Keratinocyte (primary cell): ENCODE results near the gene CFAP206.

ENCODE experiments used
- EZH2 ChIP-seq: IDR thresholded peaks from one replicate; pipeline ENCODE4 v1.6.1; 2012; ENCODE audit warnings: inconsistent platforms, mild to moderate bottlenecking, low read length, moderate library complexity
- TF ChIP-seq, protein P1 (sequence below), 3 experiments: IDR thresholded peaks in 1 of 3; conservative IDR thresholded peaks in 1 of 3; optimal IDR thresholded peaks in 1 of 3; 2 replicates in 2 of 3; 3 replicates in 1 of 3; pipeline versions ENCODE3 to v1.5.1; 2011; ENCODE audit warnings: low read length in 3 of 3, mild to moderate bottlenecking in 3 of 3, moderate library complexity in 2 of 3, control low read depth in 1 of 3, inconsistent platforms in 1 of 3; ENCODE audit not compliant: insufficient read depth in 2 of 3; ENCODE audit errors: extremely low read depth in 1 of 3

DNA sequence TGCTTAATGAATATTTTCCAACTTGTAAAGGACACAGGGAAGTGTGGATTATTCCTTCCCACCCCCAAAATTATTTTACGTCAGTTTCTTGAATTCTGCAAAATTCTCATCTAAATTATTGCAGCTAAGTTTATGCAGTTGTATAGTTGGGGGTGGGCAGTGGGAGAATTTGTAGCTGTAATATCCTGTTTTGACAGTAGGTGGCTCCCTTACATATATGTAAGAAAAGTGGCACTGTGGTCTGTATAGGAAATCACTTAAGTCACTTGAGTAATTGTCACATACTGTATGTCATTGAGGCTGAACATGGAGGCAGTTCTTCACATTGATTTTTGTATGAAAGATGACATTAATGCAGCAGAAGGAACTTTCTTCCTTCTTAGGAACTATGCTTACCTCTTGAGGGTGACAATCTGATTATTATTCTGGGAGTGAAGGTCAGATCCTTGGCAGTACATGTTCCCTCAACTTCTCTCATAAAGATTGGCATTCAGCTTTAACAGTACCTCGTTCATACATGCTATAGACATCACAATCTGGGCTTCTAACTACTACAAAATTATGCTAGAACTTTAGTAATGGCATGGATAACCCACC is 14.6 kb upstream of the CFAP206 start:
- TF ChIP-seq EZH2: no peak
- TF ChIP-seq, protein P1, sequence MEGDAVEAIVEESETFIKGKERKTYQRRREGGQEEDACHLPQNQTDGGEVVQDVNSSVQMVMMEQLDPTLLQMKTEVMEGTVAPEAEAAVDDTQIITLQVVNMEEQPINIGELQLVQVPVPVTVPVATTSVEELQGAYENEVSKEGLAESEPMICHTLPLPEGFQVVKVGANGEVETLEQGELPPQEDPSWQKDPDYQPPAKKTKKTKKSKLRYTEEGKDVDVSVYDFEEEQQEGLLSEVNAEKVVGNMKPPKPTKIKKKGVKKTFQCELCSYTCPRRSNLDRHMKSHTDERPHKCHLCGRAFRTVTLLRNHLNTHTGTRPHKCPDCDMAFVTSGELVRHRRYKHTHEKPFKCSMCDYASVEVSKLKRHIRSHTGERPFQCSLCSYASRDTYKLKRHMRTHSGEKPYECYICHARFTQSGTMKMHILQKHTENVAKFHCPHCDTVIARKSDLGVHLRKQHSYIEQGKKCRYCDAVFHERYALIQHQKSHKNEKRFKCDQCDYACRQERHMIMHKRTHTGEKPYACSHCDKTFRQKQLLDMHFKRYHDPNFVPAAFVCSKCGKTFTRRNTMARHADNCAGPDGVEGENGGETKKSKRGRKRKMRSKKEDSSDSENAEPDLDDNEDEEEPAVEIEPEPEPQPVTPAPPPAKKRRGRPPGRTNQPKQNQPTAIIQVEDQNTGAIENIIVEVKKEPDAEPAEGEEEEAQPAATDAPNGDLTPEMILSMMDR (optimal IDR thresholded peaks at IDR 0.05 in 1 of 3, IDR thresholded peaks at IDR 0.05 in 1 of 3, conservative IDR thresholded peaks at IDR 0.05 in 1 of 3; ENCODE audit: extremely low read depth in 1 of 3, insufficient read depth in 2 of 3, low read length in 3 of 3): peak in 2 of 3 experiments; percentile 47 to 58
